UCSD-AML1 (cell line): Measurements from ENCODE around the gene COG7.
"Not testable (repeated sequence)": the region's sequence is repeated elsewhere in the genome, so short reads cannot be mapped to it uniquely, and the experiment has no call there.

Source experiments
- DNase-seq: peaks from one replicate; lab custom pipeline; 2025; ENCODE audit not compliant: unreplicated experiment; lab: John Stamatoyannopoulos, UW

Gene COG7

GRCh38 chr16:23414731-23415130 is 38.3 kb downstream of the COG7 start:
- no peak for DNase-seq

- no peak for DNase-seq
These were observed 42.8 kb downstream of the COG7 start for GRCh38 chr16:23410176-23410575.

GRCh38 chr16:23409522-23409921 is 43.5 kb downstream of the COG7 start:
- DNase-seq: no peak

GRCh38 chr16:23408823-23409298 is 44.1 kb downstream of the COG7 start:
- DNase-seq: no peak

- no peak for DNase-seq
These were observed 44.7 kb downstream of the COG7 start for GRCh38 chr16:23408242-23408822.

- no peak for DNase-seq
These were observed 45.4 kb downstream of the COG7 start for GRCh38 chr16:23407436-23408127.

- no peak for DNase-seq
These were observed 46.3 kb downstream of the COG7 start for GRCh38 chr16:23406546-23407240.

- DNase-seq: no peak
These were observed 47.0 kb downstream of the COG7 start for GRCh38 chr16:23406024-23406423.

- DNase-seq: no peak
These were observed 49.4 kb downstream of the COG7 start for GRCh38 chr16:23403547-23403946.

GRCh38 chr16:23402100-23402499 is 50.9 kb downstream of the COG7 start:
- DNase-seq: no peak

- DNase-seq: no peak
These were observed 51.9 kb downstream of the COG7 start for GRCh38 chr16:23401139-23401538.

GRCh38 chr16:23400447-23400846 is 52.5 kb downstream of the COG7 start:
- DNase-seq: not testable (repeated sequence)

GRCh38 chr16:23398987-23399805 is 53.8 kb downstream of the COG7 start:
- DNase-seq: no peak

- no peak for DNase-seq
These were observed 55.5 kb downstream of the COG7 start for GRCh38 chr16:23397464-23397863.

- no peak for DNase-seq
These were observed 57.3 kb downstream of the COG7 start for GRCh38 chr16:23395732-23396131.

- DNase-seq: no peak
These were observed 58.7 kb downstream of the COG7 start for GRCh38 chr16:23394141-23394831.

GRCh38 chr16:23392223-23392600 is 60.8 kb downstream of the COG7 start:
- DNase-seq: no peak

GRCh38 chr16:23391381-23392222 is 61.4 kb downstream of the COG7 start:
- no peak for DNase-seq

GRCh38 chr16:23389936-23390335 is 63.1 kb downstream of the COG7 start:
- not testable (repeated sequence) for DNase-seq

GRCh38 chr16:23389201-23389600 is 63.8 kb downstream of the COG7 start:
- DNase-seq: no peak
